ENCODE measurements around the gene PAPLN.
A peak's percentile ranks its signal among the peaks of the same experiment; 100 is the strongest.
"Not testable (repeated sequence)": the region's sequence is repeated elsewhere in the genome, so short reads cannot be mapped to it uniquely, and the experiment has no call there.

The PAPLN gene

GRCh38 chr14:73237219-73237785, at the start of gene PAPLN:
Gene PAPLN (plus strand): TSS chr14:73237506. CDS start chr14:73239779, 2,273 bp downstream.
- peak; percentile 31 for DNase-seq (ENCODE audit: low read depth)

GRCh38 chr14:73188501-73188911, 48.8 kb upstream of the PAPLN start:
- DNase-seq (ENCODE audit: low read depth) = peak; percentile 85

GRCh38 chr14:73189651-73190050, 47.7 kb upstream of the PAPLN start:
- DNase-seq (ENCODE audit: low read depth) = no peak

- no peak for DNase-seq (ENCODE audit: low read depth)
Measured at GRCh38 chr14:73191441-73191840, 45.9 kb upstream of the PAPLN start.

GRCh38 chr14:73194306-73194705, 43.0 kb upstream of the PAPLN start:
- not testable (repeated sequence) for DNase-seq (ENCODE audit: low read depth)

- no peak for DNase-seq (ENCODE audit: low read depth)
Measured at GRCh38 chr14:73198253-73198652, 39.1 kb upstream of the PAPLN start.

- DNase-seq (ENCODE audit: low read depth) = no peak
Measured at GRCh38 chr14:73203527-73203926, 33.8 kb upstream of the PAPLN start.

GRCh38 chr14:73207615-73208014, 29.7 kb upstream of the PAPLN start:
- DNase-seq (ENCODE audit: low read depth) = no peak

- no peak for DNase-seq (ENCODE audit: low read depth)
Measured at GRCh38 chr14:73208390-73208789, 28.9 kb upstream of the PAPLN start.

GRCh38 chr14:73208846-73209245, 28.5 kb upstream of the PAPLN start:
- DNase-seq (ENCODE audit: low read depth) = no peak

- peak; percentile 79 for DNase-seq (ENCODE audit: low read depth)
Measured at GRCh38 chr14:73209953-73210352, 27.4 kb upstream of the PAPLN start.

GRCh38 chr14:73211251-73212040, 25.9 kb upstream of the PAPLN start:
- DNase-seq (ENCODE audit: low read depth) = no peak

GRCh38 chr14:73216030-73216429, 21.3 kb upstream of the PAPLN start:
- DNase-seq (ENCODE audit: low read depth) = no peak

GRCh38 chr14:73217411-73217810, 19.9 kb upstream of the PAPLN start:
- DNase-seq (ENCODE audit: low read depth) = no peak

GRCh38 chr14:73220061-73220460, 17.2 kb upstream of the PAPLN start:
- DNase-seq (ENCODE audit: low read depth) = no peak

GRCh38 chr14:73220634-73221033, 16.7 kb upstream of the PAPLN start:
- no peak for DNase-seq (ENCODE audit: low read depth)

- DNase-seq (ENCODE audit: low read depth) = peak; percentile 47
Measured at GRCh38 chr14:73221945-73222344, 15.4 kb upstream of the PAPLN start.

- DNase-seq (ENCODE audit: low read depth) = peak; percentile 44
Measured at GRCh38 chr14:73223049-73223448, 14.3 kb upstream of the PAPLN start.

- DNase-seq (ENCODE audit: low read depth) = no peak
Measured at GRCh38 chr14:73225496-73225895, 11.8 kb upstream of the PAPLN start.

- peak; percentile 94 for DNase-seq (ENCODE audit: low read depth)
Measured at GRCh38 chr14:73227812-73228781, 9.2 kb upstream of the PAPLN start.

- no peak for DNase-seq (ENCODE audit: low read depth)
Measured at GRCh38 chr14:73230051-73230450, 7.3 kb upstream of the PAPLN start.

All from iris pigment epithelial cell (primary cell).